MCF 10A (cell line): ENCODE results near the gene GULP1. TPM values are rescaled to one million over a fixed set of nuclear protein-coding genes. Genes with fewer than 3 reads are reported as not detected.

Experiments
- BruUV-seq: library from RNA; stranded (reverse); fragments of 400-500 nt; replicated peaks from 2 replicates; lab custom pipeline; 2021; lab: Mats Ljungman, UMichigan
- CTCF ChIA-PET: fragments of 300-600 bp; sonication (Branson Sonifier 250); formaldehyde crosslinking; extraction: SDS; loops from one replicate; lab custom pipeline; 2021; ENCODE audit warnings: antibody characterized with exemption, inconsistent platforms; lab: Yijun Ruan, JAX
- POLR2A ChIA-PET: fragments of 300-600, 350-650 bp; sonication (Branson Sonifier 250); formaldehyde crosslinking; extraction: SDS; loops from one replicate; lab custom pipeline; 2020; ENCODE audit warnings: antibody characterized with exemption, inconsistent platforms; lab: Yijun Ruan, JAX
- DNase-seq: peaks from one replicate; pipeline ENCODE4 v3.0.0-alpha.2; 2018; ENCODE audit not compliant: unreplicated experiment
- H3K27ac Mint-ChIP-seq: one replicate; pipeline ENCODE4 v1.8.0; 2022; ENCODE audit warnings: mild to moderate bottlenecking, low read depth, mixed read lengths; ENCODE audit not compliant: unreplicated experiment
- H3K27me3 Mint-ChIP-seq: one replicate; pipeline ENCODE4 v1.8.0; 2022; ENCODE audit warnings: mixed read lengths; ENCODE audit not compliant: insufficient read depth, unreplicated experiment
- H3K36me3 Mint-ChIP-seq: one replicate; pipeline ENCODE4 v1.8.0; 2022; ENCODE audit warnings: mild to moderate bottlenecking, moderate library complexity, mixed read lengths; ENCODE audit not compliant: insufficient read depth, unreplicated experiment
- H3K4me1 Mint-ChIP-seq: one replicate; pipeline ENCODE4 v1.8.0; 2022; ENCODE audit warnings: mixed read lengths; ENCODE audit not compliant: insufficient read depth, unreplicated experiment
- H3K4me3 Mint-ChIP-seq: one replicate; pipeline ENCODE4 v1.8.0; 2022; ENCODE audit warnings: mild to moderate bottlenecking, moderate library complexity, mixed read lengths; ENCODE audit not compliant: unreplicated experiment
- H3K9me3 Mint-ChIP-seq: one replicate; pipeline ENCODE4 v1.8.0; 2022; ENCODE audit warnings: mixed read lengths; ENCODE audit not compliant: unreplicated experiment
- intact Hi-C: fragments of 100-400 bp; cut with micrococcal nuclease; formaldehyde crosslinking; loops from 2 replicates; pipeline ENCODE4 v1.14.1; 2022
- total RNA-seq: library from RNA; stranded (reverse); gene quantifications from 2 replicates; pipeline ENCODE4 v1.2.3, GENCODE V29; 2022
- TF ChIP-seq, protein P1 (sequence below): fragments of 200-600 bp; IDR thresholded peaks from one replicate; pipeline ENCODE4 v1.8.0; 2022; ENCODE audit warnings: antibody characterized with exemption, mild to moderate bottlenecking; ENCODE audit not compliant: unreplicated experiment

Gene GULP1
- total RNA-seq, 1 experiment from 2014 or later: 4.2 TPM

DNA sequence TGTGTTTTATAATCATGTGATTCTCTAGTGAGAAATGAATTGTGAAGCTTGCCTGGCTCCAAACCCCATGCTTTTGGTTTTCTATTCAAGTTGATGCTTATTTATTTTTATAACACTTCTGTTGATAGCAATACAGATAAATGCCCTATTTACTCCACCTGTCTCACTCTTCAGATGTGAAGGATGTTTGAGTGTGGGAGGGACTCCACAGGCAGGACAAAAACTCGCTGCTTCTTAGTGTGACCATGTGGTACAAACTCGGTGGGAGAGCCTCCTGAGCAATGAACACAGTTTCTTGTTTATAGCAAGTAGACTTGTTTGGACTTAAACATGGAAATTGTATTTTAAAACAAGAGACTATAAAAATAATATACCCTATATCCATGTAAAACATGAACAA is 219.7 kb downstream of the GULP1 start:
- Mint-ChIP-seq H3K4me1 (no peaks in the 10 kb centered on the region), H3K4me3 (no peak overlapping the region), H3K27me3 (no peaks in the 10 kb centered on the region), H3K27ac (no peak overlapping the region), H3K36me3 (no peaks in the 10 kb centered on the region), H3K9me3 (no peaks in the 10 kb centered on the region)
- TF ChIP-seq, protein P1, sequence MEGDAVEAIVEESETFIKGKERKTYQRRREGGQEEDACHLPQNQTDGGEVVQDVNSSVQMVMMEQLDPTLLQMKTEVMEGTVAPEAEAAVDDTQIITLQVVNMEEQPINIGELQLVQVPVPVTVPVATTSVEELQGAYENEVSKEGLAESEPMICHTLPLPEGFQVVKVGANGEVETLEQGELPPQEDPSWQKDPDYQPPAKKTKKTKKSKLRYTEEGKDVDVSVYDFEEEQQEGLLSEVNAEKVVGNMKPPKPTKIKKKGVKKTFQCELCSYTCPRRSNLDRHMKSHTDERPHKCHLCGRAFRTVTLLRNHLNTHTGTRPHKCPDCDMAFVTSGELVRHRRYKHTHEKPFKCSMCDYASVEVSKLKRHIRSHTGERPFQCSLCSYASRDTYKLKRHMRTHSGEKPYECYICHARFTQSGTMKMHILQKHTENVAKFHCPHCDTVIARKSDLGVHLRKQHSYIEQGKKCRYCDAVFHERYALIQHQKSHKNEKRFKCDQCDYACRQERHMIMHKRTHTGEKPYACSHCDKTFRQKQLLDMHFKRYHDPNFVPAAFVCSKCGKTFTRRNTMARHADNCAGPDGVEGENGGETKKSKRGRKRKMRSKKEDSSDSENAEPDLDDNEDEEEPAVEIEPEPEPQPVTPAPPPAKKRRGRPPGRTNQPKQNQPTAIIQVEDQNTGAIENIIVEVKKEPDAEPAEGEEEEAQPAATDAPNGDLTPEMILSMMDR: no peak
- CTCF ChIA-PET: interaction anchor here (0.6 to 2.0 kb wide), 14 partner anchors 9 to 1012 kb away, joined by 3 to 12 read pairs (median 4); no protein-coding TSS in a partner anchor
- no peak for DNase-seq
- intact Hi-C loops: no loop called here
- no TSS peak for BruUV-seq
- POLR2A ChIA-PET: no interaction called here

DNA sequence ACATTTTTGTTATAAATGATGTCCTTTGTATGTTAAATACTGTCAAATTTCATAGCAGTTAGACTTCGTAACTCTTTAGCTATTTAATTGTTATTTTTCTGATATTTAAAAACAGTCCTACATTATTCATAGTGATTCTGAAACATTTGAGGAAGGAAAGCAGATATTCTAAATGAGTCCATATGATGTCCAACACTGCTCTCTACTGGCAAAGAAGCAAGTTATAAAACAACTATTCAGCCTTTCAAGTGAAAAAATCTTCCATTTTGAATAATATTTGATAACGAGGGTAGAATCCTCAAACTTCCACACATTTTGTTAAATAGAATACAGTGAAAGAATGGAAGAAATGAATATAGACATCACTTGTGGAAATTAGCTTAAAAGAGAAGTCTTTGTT is 220.8 kb downstream of the GULP1 start:
- TF ChIP-seq, protein P1: peak; percentile 62
- Mint-ChIP-seq H3K36me3 (no peaks in the 10 kb centered on the region), H3K9me3 (no peaks in the 10 kb centered on the region), H3K4me1 (no peaks in the 10 kb centered on the region), H3K4me3 (no peak overlapping the region), H3K27me3 (no peaks in the 10 kb centered on the region), H3K27ac (no peak overlapping the region)
- intact Hi-C loops: loop anchor here (1.0 kb wide), 4 partner anchors 143 to 931 kb away; partner anchors contain the start of gene GULP1
- ChIA-PET CTCF (interaction anchor here (0.5 to 1.6 kb wide), 17 partner anchors 12 to 1012 kb away, joined by 3 to 8 read pairs (median 3); no protein-coding TSS in a partner anchor), POLR2A (interaction anchor here (0.5 kb wide), 1 partner anchor 909 kb away, joined by 3 read pairs; no protein-coding TSS in a partner anchor)
- BruUV-seq: no TSS peak
- peak; percentile 54 for DNase-seq

DNA sequence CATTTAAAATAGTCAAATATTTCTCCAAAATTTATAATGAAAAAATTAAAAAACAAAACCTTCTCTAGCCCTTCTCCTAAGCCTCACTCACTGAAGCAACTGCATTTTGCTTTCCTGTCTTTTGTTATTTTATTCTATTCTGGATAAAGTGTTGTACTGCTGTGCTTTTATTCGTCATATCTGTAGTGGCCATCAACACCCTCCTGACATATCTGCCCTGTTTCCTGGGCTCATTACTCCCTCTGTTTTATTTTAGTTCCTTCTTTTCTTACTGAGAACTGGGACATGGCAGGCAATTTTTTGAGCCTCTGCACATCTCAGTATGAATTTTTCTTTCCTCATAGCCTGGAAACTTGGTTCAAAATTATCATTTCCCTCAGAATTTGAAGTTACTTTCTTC is 224.2 kb downstream of the GULP1 start:
- no peak for DNase-seq
- Mint-ChIP-seq H3K27me3 (no peaks in the 10 kb centered on the region), H3K4me1 (peaks cover 9% of the 10 kb centered on the region), H3K4me3 (no peak overlapping the region), H3K27ac (no peak overlapping the region), H3K9me3 (no peaks in the 10 kb centered on the region), H3K36me3 (no peaks in the 10 kb centered on the region)
- CTCF ChIA-PET: no interaction called here
- POLR2A ChIA-PET: no interaction called here
- no TSS peak for BruUV-seq
- intact Hi-C loops: no loop called here
- TF ChIP-seq, protein P1: no peak

DNA sequence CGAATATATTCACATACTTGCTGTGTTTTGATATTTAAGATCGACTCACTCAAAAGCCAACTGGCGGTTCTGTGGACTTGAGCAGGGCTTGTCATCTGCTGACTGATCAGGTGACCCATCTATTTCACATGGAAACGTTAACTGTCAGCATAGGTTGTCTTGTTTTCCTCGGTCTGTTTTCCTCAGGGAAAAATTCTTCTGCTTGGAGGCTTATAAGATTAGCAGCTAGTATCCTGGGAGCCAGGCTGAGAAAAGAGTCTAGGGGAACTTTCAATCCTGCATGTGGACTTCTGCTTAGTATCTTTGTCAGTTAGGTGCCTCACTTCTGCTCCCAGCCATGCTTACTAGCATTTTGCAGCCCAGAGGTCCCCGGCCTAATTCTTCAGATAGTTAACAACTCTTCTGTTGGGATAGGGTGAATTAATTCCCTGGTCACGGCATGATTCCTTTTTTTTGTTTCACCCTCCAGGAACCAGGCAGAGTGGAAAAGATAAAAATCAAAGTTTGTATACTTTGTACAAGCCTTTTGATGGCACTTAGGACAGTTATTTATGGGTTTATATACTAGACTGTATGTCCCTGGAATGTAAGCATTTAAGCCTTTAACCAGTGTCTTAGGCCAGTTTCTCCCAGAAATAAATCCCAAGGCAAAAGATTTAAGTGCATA is 226.0 kb downstream of the GULP1 start:
- CTCF ChIA-PET: interaction anchor here (0.8 to 1.1 kb wide), 2 partner anchors 674 to 927 kb away, joined by 4 read pairs; no protein-coding TSS in a partner anchor
- Mint-ChIP-seq H3K9me3 (no peaks in the 10 kb centered on the region), H3K27ac (no peak overlapping the region), H3K4me1 (peaks cover 9% of the 10 kb centered on the region), H3K4me3 (no peak overlapping the region), H3K36me3 (no peaks in the 10 kb centered on the region), H3K27me3 (no peaks in the 10 kb centered on the region)
- POLR2A ChIA-PET: no interaction called here
- BruUV-seq: no TSS peak
- no peak for DNase-seq
- intact Hi-C loops: no loop called here
- TF ChIP-seq, protein P1: no peak
